GM18861 (cell line): ENCODE measurements around the gene MAML2.
A peak's percentile ranks its signal among the peaks of the same experiment; 100 is the strongest.
"Not testable (repeated sequence)": the region's sequence is repeated elsewhere in the genome, so short reads cannot be mapped to it uniquely, and the experiment has no call there.

ENCODE experiments used
- ATAC-seq: cut with Tn5 transposase; IDR thresholded peaks from one replicate; pipeline ENCODE4 v1.9.1; 2021; ENCODE audit not compliant: unreplicated experiment

The MAML2 gene

DNA sequence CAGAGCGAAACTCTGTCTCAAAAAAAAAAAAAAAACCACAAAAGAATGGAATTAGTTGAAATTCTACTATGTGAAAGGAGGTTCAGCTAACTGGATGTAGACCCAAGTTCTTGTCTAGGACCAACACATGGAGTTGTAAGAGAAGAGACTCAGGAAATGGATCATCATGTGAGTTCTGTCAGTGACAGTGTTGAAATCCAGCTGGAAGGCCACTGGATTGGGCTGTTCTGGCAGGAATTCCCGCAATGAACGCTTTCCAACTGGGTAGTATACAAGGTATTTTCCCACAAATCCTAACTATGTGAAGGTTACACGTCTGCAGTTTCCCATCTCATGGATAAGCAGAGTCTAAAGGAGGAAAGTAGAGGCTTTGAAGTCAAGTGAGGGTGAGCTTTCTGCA, 151.2 kb downstream of the MAML2 start:
- ATAC-seq = no peak

GRCh38 chr11:96189351-96189750, 153.6 kb downstream of the MAML2 start:
- ATAC-seq = peak; percentile 56

DNA sequence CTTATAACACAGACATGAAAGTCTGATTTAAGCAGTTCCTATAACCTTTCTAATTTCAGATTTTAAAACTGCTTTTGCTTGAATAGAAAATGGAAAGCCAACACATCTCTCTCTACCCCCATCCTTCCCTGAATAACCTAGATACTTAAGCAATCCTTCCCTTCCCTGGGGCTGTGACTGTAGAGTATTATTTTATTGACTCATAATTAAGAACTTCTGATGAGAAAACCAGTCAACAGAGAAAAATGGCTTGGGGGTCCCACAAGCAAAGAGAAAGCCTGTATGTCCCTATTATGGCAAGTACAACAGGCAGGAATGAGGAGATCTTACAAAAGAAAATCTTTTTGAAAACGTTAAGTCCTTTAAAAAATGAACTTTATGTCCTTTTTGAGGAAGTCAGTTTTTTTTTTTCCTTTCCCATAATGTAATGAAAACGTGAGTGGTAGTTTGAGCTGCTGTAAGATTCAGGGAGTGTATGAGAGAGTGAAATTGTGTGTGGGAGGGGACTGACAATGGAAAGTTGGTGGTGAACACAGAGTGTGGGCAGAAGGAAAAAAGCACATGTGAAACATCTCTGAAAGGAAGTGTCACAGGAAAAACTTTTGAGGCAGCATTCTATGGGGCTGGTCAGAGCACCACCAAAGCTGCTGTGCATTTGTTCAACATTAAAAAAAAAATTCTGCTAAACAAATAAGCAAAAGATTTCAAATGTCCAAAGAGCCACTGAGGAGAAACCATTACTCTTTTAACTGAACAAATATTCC, 154.6 kb downstream of the MAML2 start:
- ATAC-seq = peak; percentile 42

DNA sequence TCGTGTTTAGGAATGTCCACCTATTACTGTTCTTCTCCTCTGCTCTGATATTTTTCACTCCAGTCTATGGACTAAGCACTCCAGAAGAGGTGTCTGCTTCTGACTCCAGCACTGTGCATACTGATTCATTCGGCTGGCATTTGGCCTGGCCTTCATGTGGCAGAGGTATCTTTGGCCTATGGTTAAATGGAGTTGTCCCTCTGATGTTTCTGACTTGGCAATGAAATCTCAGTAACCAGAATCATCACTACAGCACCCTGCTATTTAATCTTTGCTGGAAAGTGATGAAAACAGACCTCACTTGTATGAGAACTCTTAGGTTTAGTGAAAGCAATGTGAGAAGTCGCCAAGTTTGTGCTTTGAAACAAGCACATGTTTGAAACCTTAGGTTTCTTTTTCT, 155.2 kb downstream of the MAML2 start:
- ATAC-seq = no peak

DNA sequence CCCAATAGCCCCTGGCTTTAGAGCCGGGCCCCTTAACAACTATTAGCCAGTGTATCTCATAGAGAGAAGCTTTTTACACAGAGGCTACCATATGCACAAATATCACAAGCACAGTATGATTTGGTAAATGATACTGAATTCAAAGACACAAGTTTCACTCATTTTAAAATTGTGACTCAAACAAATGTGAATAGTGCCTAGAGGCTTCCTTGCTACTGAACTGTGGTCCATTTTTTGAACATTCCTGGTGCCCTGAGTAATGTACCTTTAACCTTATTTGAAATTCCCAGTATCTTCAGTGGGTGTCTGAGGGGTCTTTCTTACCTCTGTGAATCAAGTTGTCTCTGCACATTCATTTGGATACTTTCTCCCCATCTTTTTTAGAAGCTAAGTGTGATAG, 156.2 kb downstream of the MAML2 start:
- no peak for ATAC-seq

GRCh38 chr11:96185220-96185768, 157.7 kb downstream of the MAML2 start:
- peak; percentile 50 for ATAC-seq

DNA sequence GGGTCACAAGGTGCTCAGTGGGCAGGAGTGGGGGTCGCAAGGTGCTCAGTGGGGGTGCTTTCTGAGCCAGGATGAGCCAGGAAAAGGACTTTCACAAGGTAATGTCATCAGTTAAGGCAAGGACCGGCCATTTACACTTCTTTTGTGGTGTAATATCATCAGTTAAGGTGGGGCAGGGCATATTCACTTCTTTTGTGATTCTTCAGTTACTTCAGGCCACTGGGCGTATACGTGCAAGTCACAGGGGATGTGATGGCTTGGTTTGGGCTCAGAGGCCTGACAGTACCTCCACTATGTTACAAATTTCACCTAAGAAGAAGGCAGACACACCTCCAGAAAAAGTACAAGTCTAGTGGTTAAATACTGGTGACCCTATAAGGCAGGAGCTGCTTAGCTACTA, 162.1 kb downstream of the MAML2 start:
- not testable (repeated sequence) for ATAC-seq

GRCh38 chr11:96180341-96180740, 162.7 kb downstream of the MAML2 start:
- ATAC-seq = peak; percentile 42

GRCh38 chr11:96179905-96180304, 163.1 kb downstream of the MAML2 start:
- no peak for ATAC-seq

GRCh38 chr11:96178887-96179279, 164.1 kb downstream of the MAML2 start:
- ATAC-seq = no peak

DNA sequence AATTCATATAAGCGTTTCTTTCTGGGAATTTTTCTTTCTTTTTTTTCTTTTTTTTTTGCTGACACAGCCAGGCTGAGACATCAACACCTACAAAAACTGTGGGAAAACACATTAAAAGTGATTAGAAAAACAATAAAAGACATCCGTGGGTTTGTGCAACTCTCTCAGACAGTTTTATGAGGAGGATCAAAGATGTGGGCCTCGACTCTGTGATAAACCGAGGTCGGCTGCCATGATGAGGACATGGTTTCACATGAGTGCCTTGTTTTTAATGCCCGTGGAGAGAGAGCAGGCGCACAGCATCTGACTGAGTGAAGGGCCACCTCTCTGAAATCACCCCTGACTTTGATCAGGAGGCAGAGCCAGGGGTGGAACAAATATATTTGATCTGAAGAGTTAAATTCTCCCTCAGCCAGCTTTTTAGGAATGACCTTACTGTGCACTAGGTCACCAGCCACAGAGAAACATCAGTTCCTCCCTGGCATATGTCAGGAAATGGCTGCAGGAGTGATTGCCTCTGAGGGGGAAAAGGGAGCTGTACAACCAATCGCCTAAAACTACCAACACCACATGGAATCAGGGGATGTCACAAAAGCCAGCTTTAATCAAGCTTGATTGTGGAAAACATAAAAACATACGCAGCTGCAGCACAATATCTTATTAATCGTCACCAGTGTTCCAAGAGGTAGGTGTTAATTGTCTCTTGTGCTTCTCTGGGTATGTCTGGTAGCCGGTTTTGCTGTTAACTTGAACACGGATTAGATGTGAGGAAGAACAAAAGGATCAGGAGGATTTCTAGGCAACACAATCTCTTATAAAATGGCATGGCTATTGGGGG, 164.7 kb downstream of the MAML2 start:
- no peak for ATAC-seq

DNA sequence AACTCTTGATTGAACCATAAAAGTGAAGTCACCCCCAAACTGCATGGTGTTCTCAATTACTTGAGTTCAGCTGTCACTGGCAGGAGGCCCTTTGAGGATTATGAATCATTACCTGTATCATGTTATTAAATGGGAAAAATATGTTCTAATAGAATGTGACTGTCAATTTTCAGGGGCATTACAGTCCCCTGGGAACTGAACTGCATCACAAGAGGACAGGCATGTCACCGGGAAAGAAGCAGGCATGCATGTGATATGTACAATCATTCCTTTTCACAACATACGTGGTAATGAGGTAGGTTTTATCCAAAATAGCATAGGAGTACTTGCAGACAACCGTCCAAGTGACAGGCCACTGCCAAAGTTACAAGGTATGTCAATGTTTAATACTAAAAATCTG, 165.8 kb downstream of the MAML2 start:
- ATAC-seq = no peak

DNA sequence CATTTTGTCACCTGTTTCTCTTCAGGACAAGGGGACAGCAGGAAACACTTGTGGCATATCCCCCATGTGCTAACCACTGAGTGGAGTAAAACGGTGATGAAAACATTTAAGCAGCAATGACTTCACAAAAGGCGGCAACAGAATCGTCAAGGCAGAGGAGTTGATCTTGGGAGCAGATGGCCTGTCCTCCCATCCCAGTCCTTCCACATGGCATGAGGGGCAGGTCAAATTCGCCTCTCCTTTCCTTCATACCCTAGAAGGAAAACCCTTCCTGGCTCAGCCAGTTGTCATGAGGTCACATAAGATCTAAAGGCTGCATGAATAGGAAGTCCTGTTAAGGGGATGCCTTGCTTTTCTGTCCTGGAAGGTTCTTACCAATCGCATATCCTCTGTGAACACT, 169.1 kb downstream of the MAML2 start:
- no peak for ATAC-seq

- no peak for ATAC-seq
Observed at GRCh38 chr11:96173422-96173821, 169.6 kb downstream of the MAML2 start.

GRCh38 chr11:96172604-96173003, 170.4 kb downstream of the MAML2 start:
- no peak for ATAC-seq

GRCh38 chr11:96169250-96169649, 173.7 kb downstream of the MAML2 start:
- ATAC-seq = no peak

DNA sequence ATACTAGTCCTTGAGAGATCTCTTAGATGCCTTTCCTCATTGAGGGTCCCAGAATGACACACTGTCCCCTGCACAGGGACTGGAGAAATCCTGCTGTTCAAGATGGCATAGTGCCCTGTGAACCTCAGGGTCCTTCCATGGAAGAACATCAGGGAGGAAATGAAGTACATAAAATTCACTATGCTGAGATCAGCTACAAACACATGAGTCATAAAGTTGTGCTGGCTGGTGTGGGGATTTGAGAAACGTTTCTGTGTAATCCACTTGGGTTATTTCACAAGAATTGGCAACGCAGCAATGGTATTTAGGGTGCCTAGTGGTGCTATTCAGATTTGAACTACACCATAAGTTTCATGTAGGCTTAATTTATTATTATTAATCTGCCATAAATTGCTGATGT, 174.4 kb downstream of the MAML2 start:
- ATAC-seq = no peak

GRCh38 chr11:96167787-96168186, 175.2 kb downstream of the MAML2 start:
- ATAC-seq = no peak

GRCh38 chr11:96167203-96167758, 175.7 kb downstream of the MAML2 start:
- no peak for ATAC-seq

- ATAC-seq = no peak
Observed at GRCh38 chr11:96162816-96163499, 180.0 kb downstream of the MAML2 start.
